ENCODE results near the gene PRAME.
A peak's percentile ranks its signal among the peaks of the same experiment; 100 is the strongest.
"Not testable (repeated sequence)": the region's sequence is repeated elsewhere in the genome, so short reads cannot be mapped to it uniquely, and the experiment has no call there.

PRAME gene

GRCh38 chr22:22558972-22559603 lies at the start of gene PRAME:
PRAME (minus strand) TSS chr22:22559265; CDS start chr22:22556832, 2,433 bp downstream.
- no peak within 1 kb of the TSS for H3K27ac Mint-ChIP-seq
- H3K4me3 Mint-ChIP-seq = no peak within 1 kb of the TSS
- H3K4me1 Mint-ChIP-seq = peaks cover 2% of the 10 kb centered on the region
- ATAC-seq (peak; percentile 91), DNase-seq (peak; percentile 88)
- no peaks in the 10 kb centered on the region for H3K27me3 Mint-ChIP-seq
- H3K36me3 Mint-ChIP-seq (ENCODE audit: low read depth) = no peaks in the 10 kb centered on the region
- H3K9me3 Mint-ChIP-seq = no peaks in the 10 kb centered on the region

DNA sequence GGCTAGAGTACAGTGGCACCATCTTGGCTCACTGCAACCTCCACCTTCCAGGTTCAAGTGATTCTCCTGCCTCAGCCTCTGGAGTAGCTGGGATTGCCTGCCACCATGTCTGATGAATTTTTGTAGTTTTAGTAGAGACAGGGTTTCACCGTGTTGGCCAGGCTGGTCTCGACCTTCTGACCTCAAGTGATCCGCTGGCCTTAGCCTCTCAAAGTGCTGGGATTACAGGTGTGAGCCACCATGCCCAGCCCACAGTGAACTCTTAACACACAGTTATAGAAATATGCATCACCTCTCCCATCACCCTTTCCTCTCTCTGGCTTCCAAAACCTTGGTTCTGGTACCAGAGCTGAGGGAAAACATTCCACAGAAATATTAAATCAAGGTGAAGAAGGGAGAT lies 49.0 kb upstream of the PRAME start:
- H3K27me3 Mint-ChIP-seq; H3K4me3 Mint-ChIP-seq; ATAC-seq; H3K36me3 Mint-ChIP-seq (ENCODE audit: low read depth); H3K27ac Mint-ChIP-seq; H3K4me1 Mint-ChIP-seq; DNase-seq; H3K9me3 Mint-ChIP-seq: not testable (repeated sequence)

DNA sequence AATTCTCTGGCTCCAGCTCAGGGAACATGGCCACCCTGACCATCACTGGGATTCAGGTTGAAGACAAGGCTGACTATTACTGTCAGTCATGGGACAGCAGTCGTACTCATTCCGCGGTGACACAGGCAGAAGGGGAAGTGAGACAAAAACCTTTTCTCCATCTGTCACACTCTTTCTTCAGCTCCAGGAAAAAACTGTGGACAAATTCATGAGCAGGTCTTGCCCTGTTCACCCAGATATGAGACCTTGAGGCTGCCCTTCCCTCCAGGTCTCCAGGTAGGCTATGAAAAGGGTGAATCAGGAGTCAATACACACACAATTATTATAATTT lies 46.0 kb upstream of the PRAME start:
- no peak overlapping the region for H3K27ac Mint-ChIP-seq
- H3K9me3 Mint-ChIP-seq = no peaks in the 10 kb centered on the region
- no peaks in the 10 kb centered on the region for H3K27me3 Mint-ChIP-seq
- no peak for DNase-seq
- H3K36me3 Mint-ChIP-seq (ENCODE audit: low read depth) = no peaks in the 10 kb centered on the region
- H3K4me3 Mint-ChIP-seq = no peak overlapping the region
- peaks cover 3% of the 10 kb centered on the region for H3K4me1 Mint-ChIP-seq
- ATAC-seq = no peak

- H3K27ac Mint-ChIP-seq = no peak overlapping the region
- no peaks in the 10 kb centered on the region for H3K36me3 Mint-ChIP-seq (ENCODE audit: low read depth)
- DNase-seq (no peak), ATAC-seq (no peak)
- no peaks in the 10 kb centered on the region for H3K9me3 Mint-ChIP-seq
- peaks cover 3% of the 10 kb centered on the region for H3K4me1 Mint-ChIP-seq
- no peak overlapping the region for H3K4me3 Mint-ChIP-seq
- H3K27me3 Mint-ChIP-seq = no peaks in the 10 kb centered on the region
Measured at GRCh38 chr22:22604326-22605073, 45.4 kb upstream of the PRAME start.

DNA sequence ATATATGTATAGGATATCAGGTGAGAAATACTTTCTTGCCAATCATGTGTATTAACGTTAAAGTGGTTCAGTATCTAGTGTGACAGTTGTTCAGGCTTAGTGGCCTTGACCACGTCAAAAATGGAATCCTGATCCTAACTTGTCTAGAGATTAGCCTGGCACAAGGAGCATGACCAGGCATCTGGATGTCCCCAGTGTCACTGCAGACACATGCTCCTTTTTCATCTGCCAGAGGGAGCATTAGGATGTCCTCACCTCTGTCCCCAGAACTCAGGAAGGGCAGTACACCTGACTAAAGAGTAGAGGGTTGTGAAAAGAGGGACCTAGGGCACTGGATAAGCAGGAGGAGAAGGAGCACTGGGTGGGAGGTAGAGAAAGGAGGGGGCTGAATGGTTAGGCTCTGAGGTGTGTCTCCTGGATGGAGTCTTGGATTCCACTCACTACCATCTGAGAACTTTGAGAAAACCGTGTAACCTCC lies 44.4 kb upstream of the PRAME start:
- Mint-ChIP-seq H3K36me3 (ENCODE audit: low read depth) (no peaks in the 10 kb centered on the region), H3K27me3 (no peaks in the 10 kb centered on the region), H3K27ac (no peak overlapping the region), H3K4me1 (peaks cover 3% of the 10 kb centered on the region), H3K4me3 (no peak overlapping the region), H3K9me3 (no peaks in the 10 kb centered on the region)
- ATAC-seq = no peak
- DNase-seq = no peak

DNA sequence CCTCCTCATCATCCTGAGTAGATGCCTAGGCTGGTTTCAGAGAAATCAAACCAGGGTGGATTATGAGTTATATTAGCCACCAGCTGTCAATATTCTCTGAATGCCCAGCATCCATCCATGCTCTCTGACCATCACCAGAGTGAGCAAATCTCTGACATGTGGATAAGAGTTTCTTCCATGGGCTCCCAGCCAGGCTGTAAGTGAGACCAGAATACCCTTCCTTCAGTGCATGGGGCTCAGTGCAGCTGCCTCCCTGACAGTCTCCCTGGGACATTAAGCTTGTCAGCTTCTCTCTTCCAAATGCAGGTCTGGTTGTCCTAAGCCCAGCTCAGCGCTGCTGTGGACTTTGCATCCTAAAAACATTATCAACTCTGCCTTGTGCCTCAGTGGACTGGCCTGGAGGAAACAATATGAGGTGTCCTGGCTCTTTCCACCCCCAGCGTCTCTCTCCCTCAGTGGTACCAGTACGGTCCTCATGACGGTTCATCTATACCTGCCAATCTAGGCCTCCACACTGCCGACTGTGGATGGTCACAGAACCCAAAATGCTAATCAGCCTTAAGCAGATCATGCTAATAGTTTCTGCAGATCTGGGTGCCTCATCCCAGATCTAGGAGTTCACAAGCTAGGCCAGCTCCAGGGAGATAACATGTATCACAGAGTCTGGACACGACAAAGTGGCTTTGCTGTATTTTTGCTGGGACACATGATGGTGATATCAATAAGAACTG lies 41.6 kb upstream of the PRAME start:
- DNase-seq = no peak
- Mint-ChIP-seq H3K27me3 (no peaks in the 10 kb centered on the region), H3K4me1 (no peaks in the 10 kb centered on the region), H3K36me3 (ENCODE audit: low read depth) (no peaks in the 10 kb centered on the region), H3K4me3 (no peak overlapping the region), H3K27ac (no peak overlapping the region), H3K9me3 (no peaks in the 10 kb centered on the region)
- no peak for ATAC-seq

GRCh38 chr22:22599248-22599647 lies 40.2 kb upstream of the PRAME start:
- Mint-ChIP-seq H3K27me3 (no peaks in the 10 kb centered on the region), H3K4me3 (no peak overlapping the region), H3K36me3 (ENCODE audit: low read depth) (no peaks in the 10 kb centered on the region), H3K9me3 (no peaks in the 10 kb centered on the region), H3K4me1 (peaks cover under 1% of the 10 kb centered on the region), H3K27ac (no peak overlapping the region)
- no peak for DNase-seq
- no peak for ATAC-seq

- Mint-ChIP-seq H3K27me3 (no peaks in the 10 kb centered on the region), H3K4me1 (peaks cover 2% of the 10 kb centered on the region), H3K36me3 (ENCODE audit: low read depth) (no peaks in the 10 kb centered on the region), H3K9me3 (no peaks in the 10 kb centered on the region), H3K4me3 (no peak overlapping the region), H3K27ac (no peak overlapping the region)
- ATAC-seq (no peak), DNase-seq (no peak)
Measured at GRCh38 chr22:22598144-22598543, 39.1 kb upstream of the PRAME start.

- ATAC-seq (no peak), DNase-seq (no peak)
- Mint-ChIP-seq H3K36me3 (ENCODE audit: low read depth) (no peaks in the 10 kb centered on the region), H3K27ac (no peak overlapping the region), H3K4me1 (peaks cover 2% of the 10 kb centered on the region), H3K4me3 (no peak overlapping the region), H3K9me3 (no peaks in the 10 kb centered on the region), H3K27me3 (peaks cover 3% of the 10 kb centered on the region)
Measured at GRCh38 chr22:22595001-22595835, 36.2 kb upstream of the PRAME start.

DNA sequence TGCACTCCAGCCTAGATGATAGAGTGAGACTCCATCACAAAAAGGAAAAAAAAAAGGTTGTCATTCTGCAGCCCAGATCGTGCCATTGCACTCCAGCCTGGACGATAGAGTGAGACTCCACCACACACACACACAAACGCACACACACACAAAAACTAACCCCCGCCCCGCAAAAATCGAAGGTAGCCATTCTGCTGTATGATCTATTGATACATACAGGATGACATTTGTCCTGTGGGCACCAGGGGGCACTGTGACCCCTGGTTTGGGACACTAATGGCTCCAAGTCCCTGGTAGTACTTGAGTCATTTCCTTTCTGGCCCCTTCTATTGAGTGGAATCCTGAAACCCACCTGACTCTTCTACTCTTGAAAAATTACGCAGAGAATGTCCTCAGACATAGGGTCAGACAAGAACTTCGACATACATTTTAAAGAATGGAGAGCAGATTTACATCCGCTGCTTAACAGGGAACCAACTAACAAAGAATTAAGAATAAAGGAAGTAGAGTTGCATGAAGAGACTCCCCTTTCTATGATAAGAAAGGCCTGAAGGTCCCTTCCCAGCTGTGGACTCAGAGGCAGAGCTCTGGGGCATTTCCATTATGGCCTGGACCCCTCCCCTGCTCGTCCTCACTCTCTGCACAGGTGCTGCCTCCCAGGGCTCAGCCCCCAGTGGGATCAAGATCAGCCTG lies 35.0 kb upstream of the PRAME start:
- peak; percentile 62 for DNase-seq
- no peaks in the 10 kb centered on the region for H3K36me3 Mint-ChIP-seq (ENCODE audit: low read depth)

DNA sequence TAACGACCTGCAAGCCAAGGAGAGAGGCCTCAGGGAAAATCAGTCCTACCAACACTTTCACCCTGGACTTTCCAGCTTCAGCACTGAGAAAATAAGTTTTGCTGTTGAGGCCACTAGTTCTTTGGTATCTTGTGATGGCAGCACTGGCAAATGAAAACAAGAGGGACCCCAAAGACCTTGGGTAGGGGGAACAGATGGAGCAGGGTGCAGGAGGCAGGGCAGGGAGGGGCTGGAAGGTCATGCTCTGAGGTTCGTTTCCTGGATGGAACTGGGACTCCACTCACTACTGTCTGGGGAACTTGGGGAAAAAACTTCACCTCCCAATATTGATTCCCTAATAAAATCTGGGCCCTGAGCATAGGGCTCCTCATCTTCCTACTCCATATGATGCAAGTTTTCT lies 34.2 kb upstream of the PRAME start:
- H3K9me3 Mint-ChIP-seq = no peaks in the 10 kb centered on the region
- H3K27me3 Mint-ChIP-seq = peaks cover 6% of the 10 kb centered on the region
- H3K4me3 Mint-ChIP-seq = no peak overlapping the region
- no peak overlapping the region for H3K27ac Mint-ChIP-seq
- H3K4me1 Mint-ChIP-seq = peaks cover 4% of the 10 kb centered on the region
- DNase-seq (no peak), ATAC-seq (no peak)
- no peaks in the 10 kb centered on the region for H3K36me3 Mint-ChIP-seq (ENCODE audit: low read depth)

More for the DNA sequence above, 35.0 kb upstream of the PRAME start:
- Mint-ChIP-seq H3K4me3 (no peak overlapping the region), H3K4me1 (peaks cover 2% of the 10 kb centered on the region), H3K27ac (no peak overlapping the region), H3K27me3 (peaks cover 3% of the 10 kb centered on the region), H3K9me3 (no peaks in the 10 kb centered on the region)
- peak; percentile 82 for ATAC-seq

DNA sequence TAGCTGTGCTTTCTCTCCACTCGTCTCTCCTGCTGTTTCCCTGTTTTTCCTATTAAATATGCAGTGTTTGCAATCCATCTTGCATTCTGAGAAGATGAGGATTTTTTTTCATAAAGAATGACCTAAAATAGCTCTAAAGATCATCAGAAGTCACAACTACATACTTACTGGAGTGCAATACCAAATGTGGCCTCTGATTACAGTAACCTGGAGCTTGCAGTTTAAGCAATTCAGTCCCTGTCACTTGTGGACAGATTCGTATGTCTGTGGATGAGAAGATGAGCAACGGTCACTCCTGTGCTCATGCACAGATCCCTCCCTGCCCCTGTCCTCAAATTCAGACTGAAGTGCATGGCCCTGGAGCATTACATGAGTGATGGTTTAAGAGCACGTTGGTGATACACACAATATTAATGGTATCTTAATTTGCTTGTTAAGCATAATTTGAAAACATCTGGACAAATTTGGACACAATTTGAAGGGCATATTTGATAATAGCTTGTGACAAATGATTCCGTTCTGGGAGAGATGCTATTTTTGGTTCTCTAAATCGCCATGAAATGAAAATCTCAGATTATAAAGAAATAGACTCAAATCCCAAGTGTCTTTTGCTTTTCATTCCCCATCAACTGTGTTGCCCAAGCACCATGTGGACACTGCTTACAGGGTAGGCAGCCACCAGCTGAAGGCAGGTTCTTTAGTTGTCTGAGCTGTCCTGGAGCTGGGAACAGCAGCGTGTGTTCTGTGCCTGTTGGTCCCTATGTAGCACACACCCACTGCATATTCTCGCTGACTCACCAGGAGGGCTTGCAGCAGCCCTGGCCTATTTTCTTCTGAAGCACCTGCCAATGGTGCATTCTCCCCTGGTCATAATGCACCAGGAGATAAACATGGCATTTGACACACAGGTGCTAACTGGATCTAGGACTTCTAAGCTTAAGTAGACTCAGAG lies 32.6 kb upstream of the PRAME start:
- ATAC-seq (no peak), DNase-seq (no peak)
- no peaks in the 10 kb centered on the region for H3K9me3 Mint-ChIP-seq
- peaks cover 6% of the 10 kb centered on the region for H3K27me3 Mint-ChIP-seq
- no peak overlapping the region for H3K4me3 Mint-ChIP-seq
- no peaks in the 10 kb centered on the region for H3K36me3 Mint-ChIP-seq (ENCODE audit: low read depth)
- no peak overlapping the region for H3K27ac Mint-ChIP-seq
- peaks cover 4% of the 10 kb centered on the region for H3K4me1 Mint-ChIP-seq

Measured in activated naive CD8-positive, alpha-beta T cell treated with anti-CD3 and anti-CD28 coated beads, Interleukin-2, amount 50 U/mL, for 24 hours (primary cell).